ENCODE results near the gene CHMP3. TPM values are rescaled to one million over a fixed set of nuclear protein-coding genes. Genes with fewer than 3 reads are reported as not detected.

Gene CHMP3
- total and polyA plus RNA-seq, 4 donors = 49.4 to 127 (median 99.5) TPM

GRCh38 chr2:86488561-86489250, 74.5 kb downstream of the CHMP3 start:
- ATAC-seq (ENCODE audit: insufficient read depth, low FRiP score) (no peak), DNase-seq (no peak)
- H3K4me3 ChIP-seq = no peak overlapping the region
- no peak overlapping the region for H3K9ac ChIP-seq (ENCODE audit: insufficient read depth in 1 of 2, low read length in 2 of 2)
- 89 to 92% methylated on average over 7 of the region's 7 CpGs for WGBS, 2 donors
- H3K9me3 ChIP-seq (ENCODE audit: control insufficient read depth in 4 of 4, insufficient read depth in 3 of 4, low read length in 3 of 4) = no peaks in the 10 kb centered on the region
- H3K36me3 ChIP-seq (ENCODE audit: control insufficient read depth in 4 of 4, insufficient read depth in 4 of 4, low read length in 4 of 4) = peaks cover 52 to 90% (median 66%) of the 10 kb centered on the region in 4 donors
- H3K27ac ChIP-seq (ENCODE audit: low read depth in 1 of 2, low read length in 1 of 2) = no peak overlapping the region
- H3K4me1 ChIP-seq (ENCODE audit: control insufficient read depth in 5 of 5, insufficient read depth in 5 of 5, low read length in 5 of 5) = peaks cover 0 to 9% (median 0%) of the 10 kb centered on the region in 5 donors
- no peak for TF ChIP-seq CTCF (IDR thresholded peaks at IDR 0.05; ENCODE audit: control extremely low read depth, extremely low read depth)
- H3K27me3 ChIP-seq (ENCODE audit: control insufficient read depth in 3 of 3, insufficient read depth in 3 of 3, low read length in 2 of 3) = no peaks in the 10 kb centered on the region

GRCh38 chr2:86487062-86487461, 76.2 kb downstream of the CHMP3 start:
- DNase-seq (peak in 2 of 3 donors; percentile 40 to 41), ATAC-seq (ENCODE audit: insufficient read depth, low FRiP score) (no peak)
- no peak for TF ChIP-seq CTCF (IDR thresholded peaks at IDR 0.05; ENCODE audit: control extremely low read depth, extremely low read depth)
- WGBS, 2 donors = 94 to 99% methylated on average over 2 of the region's 2 CpGs
- H3K27ac ChIP-seq (ENCODE audit: low read depth in 1 of 2, low read length in 1 of 2) = no peak overlapping the region
- no peaks in the 10 kb centered on the region for H3K9me3 ChIP-seq (ENCODE audit: control insufficient read depth in 4 of 4, insufficient read depth in 3 of 4, low read length in 3 of 4)
- no peak overlapping the region for H3K4me3 ChIP-seq
- H3K27me3 ChIP-seq (ENCODE audit: control insufficient read depth in 3 of 3, insufficient read depth in 3 of 3, low read length in 2 of 3) = no peaks in the 10 kb centered on the region
- peaks cover 63 to 89% (median 72%) of the 10 kb centered on the region in 4 donors for H3K36me3 ChIP-seq (ENCODE audit: control insufficient read depth in 4 of 4, insufficient read depth in 4 of 4, low read length in 4 of 4)
- H3K9ac ChIP-seq (ENCODE audit: insufficient read depth in 1 of 2, low read length in 2 of 2) = no peak overlapping the region
- H3K4me1 ChIP-seq (ENCODE audit: control insufficient read depth in 5 of 5, insufficient read depth in 5 of 5, low read length in 5 of 5) = peaks cover 0 to 7% (median 0%) of the 10 kb centered on the region in 5 donors

GRCh38 chr2:86485802-86486201, 77.4 kb downstream of the CHMP3 start:
- H3K4me1 ChIP-seq (ENCODE audit: control insufficient read depth in 5 of 5, insufficient read depth in 5 of 5, low read length in 5 of 5) = peaks cover 0 to 7% (median 0%) of the 10 kb centered on the region in 5 donors
- H3K27ac ChIP-seq (ENCODE audit: low read depth in 1 of 2, low read length in 1 of 2) = peak overlapping the region in 1 of 2 donors; percentile 11
- H3K4me3 ChIP-seq = no peak overlapping the region
- H3K9ac ChIP-seq (ENCODE audit: insufficient read depth in 1 of 2, low read length in 2 of 2) = no peak overlapping the region
- ATAC-seq (ENCODE audit: insufficient read depth, low FRiP score) (no peak), DNase-seq (no peak)
- 91 to 98% methylated on average over 3 of the region's 3 CpGs for WGBS, 2 donors
- H3K27me3 ChIP-seq (ENCODE audit: control insufficient read depth in 3 of 3, insufficient read depth in 3 of 3, low read length in 2 of 3) = no peaks in the 10 kb centered on the region
- peaks cover 59 to 86% (median 67%) of the 10 kb centered on the region in 4 donors for H3K36me3 ChIP-seq (ENCODE audit: control insufficient read depth in 4 of 4, insufficient read depth in 4 of 4, low read length in 4 of 4)
- no peak for TF ChIP-seq CTCF (IDR thresholded peaks at IDR 0.05; ENCODE audit: control extremely low read depth, extremely low read depth)
- H3K9me3 ChIP-seq (ENCODE audit: control insufficient read depth in 4 of 4, insufficient read depth in 3 of 4, low read length in 3 of 4) = no peaks in the 10 kb centered on the region
